ENCODE data around the gene DNAH10. TPM values are rescaled to one million over a fixed set of nuclear protein-coding genes. Genes with fewer than 3 reads are reported as not detected.

Gene DNAH10
- total RNA-seq, 2 experiments from 2014 or later = 0.11 to 0.19 TPM

DNA sequence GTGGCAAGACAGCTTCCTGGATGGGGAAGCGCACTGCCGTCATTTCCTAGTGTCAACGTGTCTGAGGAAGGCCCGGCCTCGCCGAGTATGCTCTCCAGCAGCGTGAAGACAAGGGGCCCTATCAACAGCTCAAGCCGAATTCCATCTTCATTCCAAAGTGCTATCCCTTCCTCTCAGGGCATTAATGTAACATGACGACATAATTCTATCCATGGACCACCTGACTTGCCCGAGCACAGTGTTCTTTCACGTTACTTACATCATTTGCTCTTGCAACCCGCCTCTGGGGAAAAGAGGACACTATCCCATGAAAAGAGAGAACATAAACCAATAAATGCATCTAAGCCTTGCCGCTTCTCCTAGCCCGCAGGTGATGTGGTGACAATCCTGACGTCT lies 187.7 kb downstream of the DNAH10 start:
- no TSS peak for BruUV-seq (replicated peaks)
- Histone ChIP-seq H3K79me2 (ENCODE audit: insufficient read depth, low read depth, low read length) (no peaks in the 10 kb centered on the region), H4K20me1 (ENCODE audit: insufficient read depth, low read length) (no peaks in the 10 kb centered on the region), H2AFZ (ENCODE audit: low read length) (no peak overlapping the region), H3K4me3 (ENCODE audit: low read depth, low read length, poor library complexity, severe bottlenecking) (no peak overlapping the region), H3K9me3 (ENCODE audit: low read length) (no peaks in the 10 kb centered on the region), H3K36me3 (ENCODE audit: insufficient read depth, low read length) (no peaks in the 10 kb centered on the region), H3K27ac (ENCODE audit: low read depth, low read length, poor library complexity, severe bottlenecking) (no peak overlapping the region), H3K4me1 (ENCODE audit: insufficient read depth, low read length, poor library complexity, severe bottlenecking) (no peaks in the 10 kb centered on the region), H3K9me2 (ENCODE audit: insufficient read depth, low read length) (no peaks in the 10 kb centered on the region), H3K4me2 (ENCODE audit: low read length) (no peak overlapping the region)
- ChIA-PET CTCF (ENCODE audit: unreplicated experiment) (no interaction called here), POLR2A (interaction anchor here (0.7 kb wide), 1 partner anchor 11 kb away, joined by 3 read pairs; no protein-coding TSS in a partner anchor)
- DNase-seq (ENCODE audit: low spot score) = no peak
- intact Hi-C loops (cut with micrococcal nuclease; ENCODE audit: unreplicated experiment) = no loop called here
- no peak for TF ChIP-seq EZH2phosphoT487 (IDR thresholded peaks at IDR 0.05; ENCODE audit: borderline replicate concordance, low read depth, low read length)
- no peak for TF ChIP-seq CTCF (conservative IDR thresholded peaks at IDR 0.05; ENCODE audit: low read length)

DNA sequence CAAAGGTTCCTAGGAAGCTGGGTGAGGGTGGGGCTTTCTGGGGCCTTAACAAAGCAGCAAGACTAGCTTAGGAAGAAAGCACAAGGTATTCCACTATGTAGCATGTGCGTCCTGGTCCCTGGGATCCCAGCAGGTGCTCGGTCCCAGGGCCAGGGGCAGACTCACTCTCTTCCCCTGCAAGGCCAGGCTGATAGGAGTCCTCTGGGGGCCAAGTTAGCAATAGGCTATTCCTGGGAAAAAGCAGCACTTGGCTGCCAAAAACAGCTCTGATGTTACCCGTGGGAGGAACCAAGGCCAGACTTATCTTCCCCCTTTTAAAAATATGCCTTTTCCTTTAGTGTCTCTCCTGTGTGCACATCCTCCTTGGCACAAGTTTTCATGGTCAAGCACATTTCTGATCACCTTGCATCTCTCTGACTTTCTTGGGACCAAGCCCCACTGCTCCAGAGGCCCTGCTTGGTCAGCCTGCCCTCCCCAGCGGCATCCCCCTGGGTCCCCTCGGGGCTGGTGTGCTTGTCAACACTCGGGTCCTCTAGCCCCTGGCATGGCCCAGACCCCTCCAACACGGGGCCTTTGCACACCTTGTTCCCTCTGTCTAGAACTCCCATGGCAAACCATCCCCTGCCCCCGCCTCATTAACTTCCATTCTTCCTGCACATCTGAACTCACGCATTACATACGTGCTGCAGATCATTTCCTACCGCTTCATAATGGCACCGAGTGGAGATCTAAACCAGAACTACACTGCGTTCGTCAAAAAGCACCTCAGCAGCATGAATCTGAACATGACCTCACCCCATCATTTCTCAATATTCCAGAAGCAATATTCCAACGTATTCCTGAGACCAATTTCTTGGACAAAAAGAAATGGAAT lies 188.6 kb downstream of the DNAH10 start:
- DNase-seq (ENCODE audit: low spot score) = no peak
- H3K9me3 ChIP-seq (ENCODE audit: low read length) = no peaks in the 10 kb centered on the region
- no peaks in the 10 kb centered on the region for H4K20me1 ChIP-seq (ENCODE audit: insufficient read depth, low read length)
- intact Hi-C loops (cut with micrococcal nuclease; ENCODE audit: unreplicated experiment) = no loop called here
- H3K4me2 ChIP-seq (ENCODE audit: low read length) = no peak overlapping the region
- H3K36me3 ChIP-seq (ENCODE audit: insufficient read depth, low read length) = no peaks in the 10 kb centered on the region
- BruUV-seq (replicated peaks) = no TSS peak
- ChIA-PET CTCF (ENCODE audit: unreplicated experiment) (no interaction called here), POLR2A (interaction anchor here (1.5 kb wide), 1 partner anchor 12 kb away, joined by 3 read pairs; no protein-coding TSS in a partner anchor)
- no peak for TF ChIP-seq CTCF (conservative IDR thresholded peaks at IDR 0.05; ENCODE audit: low read length)
- TF ChIP-seq EZH2phosphoT487 (IDR thresholded peaks at IDR 0.05; ENCODE audit: borderline replicate concordance, low read depth, low read length) = no peak
- no peak overlapping the region for H3K4me3 ChIP-seq (ENCODE audit: low read depth, low read length, poor library complexity, severe bottlenecking)
- H3K79me2 ChIP-seq (ENCODE audit: insufficient read depth, low read depth, low read length) = no peaks in the 10 kb centered on the region
- no peak overlapping the region for H3K27ac ChIP-seq (ENCODE audit: low read depth, low read length, poor library complexity, severe bottlenecking)
- no peaks in the 10 kb centered on the region for H3K4me1 ChIP-seq (ENCODE audit: insufficient read depth, low read length, poor library complexity, severe bottlenecking)
- no peak overlapping the region for H2AFZ ChIP-seq (ENCODE audit: low read length)
- no peaks in the 10 kb centered on the region for H3K9me2 ChIP-seq (ENCODE audit: insufficient read depth, low read length)

DNA sequence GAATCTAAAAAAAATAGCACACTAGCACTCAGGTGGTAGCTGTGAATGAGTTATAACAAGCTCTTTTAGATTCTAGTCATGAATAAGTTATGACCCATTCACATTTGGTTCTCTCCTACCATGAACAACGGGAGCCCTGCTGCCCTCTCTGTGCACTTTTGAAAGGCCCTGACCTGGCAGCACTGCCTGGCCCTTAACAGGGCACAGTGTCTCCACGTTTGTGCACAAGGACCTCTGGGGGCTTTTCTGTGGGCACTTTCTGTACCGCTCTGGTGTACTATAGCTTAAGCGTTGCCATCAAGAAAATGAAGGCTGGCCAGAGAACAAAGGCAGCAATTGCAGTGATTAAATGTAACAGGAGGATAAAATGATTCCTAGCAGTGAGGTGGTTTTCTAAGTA lies 189.4 kb downstream of the DNAH10 start:
- no peaks in the 10 kb centered on the region for H4K20me1 ChIP-seq (ENCODE audit: insufficient read depth, low read length)
- H3K36me3 ChIP-seq (ENCODE audit: insufficient read depth, low read length) = no peaks in the 10 kb centered on the region
- H3K79me2 ChIP-seq (ENCODE audit: insufficient read depth, low read depth, low read length) = no peaks in the 10 kb centered on the region
- BruUV-seq (replicated peaks) = no TSS peak
- DNase-seq (ENCODE audit: low spot score) = no peak
- H3K9me3 ChIP-seq (ENCODE audit: low read length) = no peaks in the 10 kb centered on the region
- no peak overlapping the region for H2AFZ ChIP-seq (ENCODE audit: low read length)
- H3K4me3 ChIP-seq (ENCODE audit: low read depth, low read length, poor library complexity, severe bottlenecking) = no peak overlapping the region
- CTCF ChIA-PET (ENCODE audit: unreplicated experiment) = no interaction called here
- H3K9me2 ChIP-seq (ENCODE audit: insufficient read depth, low read length) = no peaks in the 10 kb centered on the region
- no peak overlapping the region for H3K4me2 ChIP-seq (ENCODE audit: low read length)
- POLR2A ChIA-PET = interaction anchor here (1.5 kb wide), 1 partner anchor 12 kb away, joined by 3 read pairs; no protein-coding TSS in a partner anchor
- TF ChIP-seq CTCF (conservative IDR thresholded peaks at IDR 0.05; ENCODE audit: low read length) = no peak
- no peak for TF ChIP-seq EZH2phosphoT487 (IDR thresholded peaks at IDR 0.05; ENCODE audit: borderline replicate concordance, low read depth, low read length)
- no peaks in the 10 kb centered on the region for H3K4me1 ChIP-seq (ENCODE audit: insufficient read depth, low read length, poor library complexity, severe bottlenecking)
- no peak overlapping the region for H3K27ac ChIP-seq (ENCODE audit: low read depth, low read length, poor library complexity, severe bottlenecking)
- intact Hi-C loops (cut with micrococcal nuclease; ENCODE audit: unreplicated experiment) = no loop called here
